SH-SY5Y (cell line): ENCODE results near the gene STRBP.

Experiments used
- GATA2 ChIP-seq: IDR thresholded peaks from 2 replicates; pipeline ENCODE4 v1.6.1; 2011; ENCODE audit warnings: mild to moderate bottlenecking, low read depth, low read length
- GATA3 ChIP-seq: IDR thresholded peaks from 2 replicates; pipeline ENCODE4 v1.6.1; 2011; ENCODE audit warnings: low read depth, mild to moderate bottlenecking, low read length, moderate library complexity

DNA sequence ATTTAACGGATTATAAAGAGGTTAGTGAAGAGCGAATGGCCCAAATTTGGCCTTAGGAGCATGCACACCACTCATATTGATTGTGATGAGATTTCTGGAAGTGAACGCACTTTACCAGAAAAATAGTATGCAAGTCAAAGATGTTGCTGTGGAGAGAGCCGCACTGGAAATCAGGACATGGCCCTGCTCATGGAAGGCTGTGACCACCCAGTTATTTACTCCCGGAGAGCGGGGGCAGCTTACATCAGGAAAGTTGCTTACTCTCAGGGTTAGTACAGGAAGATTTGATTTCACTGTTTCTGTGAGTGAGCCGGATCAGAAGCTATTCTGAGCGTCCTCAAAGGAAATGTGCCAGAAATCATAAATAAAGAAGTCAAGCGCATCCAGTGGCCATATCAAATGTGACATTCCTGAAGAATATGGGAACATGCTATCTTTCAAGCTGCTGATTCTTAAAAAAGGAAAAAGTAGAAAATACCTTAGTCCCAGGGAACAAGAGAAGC, 42.9 kb upstream of the STRBP start:
- TF ChIP-seq GATA3 (no peak), GATA2 (no peak)
